Esophagus squamous epithelium (tissue), 4 donors: ENCODE measurements around the gene JAML.

Experiments
- POLR2A ChIP-seq, 4 donors: fragments of 450-650 bp; IDR thresholded peaks; one replicate each; pipeline ENCODE4 v1.6.1; 2017; ENCODE audit warnings: antibody characterized with exemption in 4 of 4, mild to moderate bottlenecking in 4 of 4, moderate library complexity in 3 of 4
- TF ChIP-seq, protein P1 (sequence below), 6 experiments: fragments of 450-650 bp in 4 of 6; fragments of 200-600 bp in 2 of 6; sonication (generic) in 2 of 6; IDR thresholded peaks; one replicate each; pipeline ENCODE4 v1.5.1; 2016 to 2019; ENCODE audit warnings: antibody characterized with exemption in 6 of 6, mild to moderate bottlenecking in 4 of 6, moderate library complexity in 4 of 6

DNA sequence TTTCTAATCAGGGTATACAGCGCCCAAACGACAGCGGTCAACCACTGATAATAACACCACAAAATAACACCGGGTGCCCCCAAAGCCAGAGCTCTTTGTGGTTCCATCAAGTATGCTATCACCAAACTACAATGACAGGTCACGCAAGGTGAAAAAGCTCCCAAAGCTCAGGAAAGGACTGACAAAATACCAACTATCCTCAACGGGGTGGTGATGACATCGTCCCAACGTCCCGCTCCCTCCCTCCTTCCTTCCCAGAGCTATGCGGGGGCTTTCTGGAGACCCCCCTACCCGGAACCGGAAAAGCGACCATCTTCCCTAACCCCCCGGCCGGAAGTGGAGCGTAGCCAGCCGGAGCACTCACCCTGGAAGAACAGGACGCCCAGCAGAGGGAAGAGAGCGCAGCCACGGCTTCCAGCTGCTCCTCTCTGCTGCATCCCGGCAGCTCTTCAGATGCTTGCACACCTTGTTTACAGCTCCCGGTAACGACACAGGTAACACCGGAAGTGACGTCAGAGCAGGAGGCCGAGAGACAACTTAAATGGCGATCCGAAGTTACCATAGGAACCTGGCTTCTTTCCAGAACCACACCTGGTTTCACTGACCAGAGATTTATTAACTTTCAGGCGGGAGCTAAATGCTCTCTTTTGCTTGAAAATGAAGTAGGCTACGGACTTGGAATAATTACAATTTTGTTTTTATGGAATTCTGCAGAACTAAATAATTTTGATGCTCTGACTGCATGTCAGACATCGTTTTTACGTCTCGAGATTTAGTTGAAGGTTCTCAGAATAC lies 27.2 kb upstream of the JAML start, which contains the start of gene MPZL3:
- TF ChIP-seq, protein P1, sequence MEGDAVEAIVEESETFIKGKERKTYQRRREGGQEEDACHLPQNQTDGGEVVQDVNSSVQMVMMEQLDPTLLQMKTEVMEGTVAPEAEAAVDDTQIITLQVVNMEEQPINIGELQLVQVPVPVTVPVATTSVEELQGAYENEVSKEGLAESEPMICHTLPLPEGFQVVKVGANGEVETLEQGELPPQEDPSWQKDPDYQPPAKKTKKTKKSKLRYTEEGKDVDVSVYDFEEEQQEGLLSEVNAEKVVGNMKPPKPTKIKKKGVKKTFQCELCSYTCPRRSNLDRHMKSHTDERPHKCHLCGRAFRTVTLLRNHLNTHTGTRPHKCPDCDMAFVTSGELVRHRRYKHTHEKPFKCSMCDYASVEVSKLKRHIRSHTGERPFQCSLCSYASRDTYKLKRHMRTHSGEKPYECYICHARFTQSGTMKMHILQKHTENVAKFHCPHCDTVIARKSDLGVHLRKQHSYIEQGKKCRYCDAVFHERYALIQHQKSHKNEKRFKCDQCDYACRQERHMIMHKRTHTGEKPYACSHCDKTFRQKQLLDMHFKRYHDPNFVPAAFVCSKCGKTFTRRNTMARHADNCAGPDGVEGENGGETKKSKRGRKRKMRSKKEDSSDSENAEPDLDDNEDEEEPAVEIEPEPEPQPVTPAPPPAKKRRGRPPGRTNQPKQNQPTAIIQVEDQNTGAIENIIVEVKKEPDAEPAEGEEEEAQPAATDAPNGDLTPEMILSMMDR (IDR thresholded peaks at IDR 0.05): no peak
- TF ChIP-seq POLR2A (IDR thresholded peaks at IDR 0.05): peak in 3 of 4 donors; percentile 48 to 84 (median 63)
